ENCODE data around the gene PCOLCE2. TPM values are rescaled to one million over a fixed set of nuclear protein-coding genes. Genes with fewer than 3 reads are reported as not detected.

Gene PCOLCE2
- total and polyA plus RNA-seq, 2 of the 8 experiments (the other 6 are each of a cell fraction or from before 2014, with no cell fraction given) = 11.1 to 12.6 TPM

GRCh38 chr3:142897807-142898206 lies 8.9 kb upstream of the PCOLCE2 start (continued):
- TF ChIP-seq CTCF (IDR thresholded peaks at IDR 0.05; ENCODE audit: control extremely low read depth in 1 of 3, insufficient read depth in 1 of 3, low read depth in 1 of 3, low read length in 3 of 3) = no peak

All from H1 (cell line).